ENCODE data around the gene BHLHE23.

- TF ChIP-seq CTCF (IDR thresholded peaks at IDR 0.05) (no peak), POLR2A (IDR thresholded peaks at IDR 0.05) (no peak)
Observed at GRCh38 chr20:63007360-63007645, 539 bp upstream of the BHLHE23 start.

Measured in vagina (tissue), 2 donors.